ENCODE data around the gene BTNL2.
"Not testable (repeated sequence)": the region's sequence is repeated elsewhere in the genome, so short reads cannot be mapped to it uniquely, and the experiment has no call there.

The BTNL2 gene

GRCh38 chr6:32369660-32370059 is 37.3 kb downstream of the BTNL2 start:
- TF ChIP-seq CTCF (conservative IDR thresholded peaks at IDR 0.05; ENCODE audit: low read length): no peak
- H3K4me3 ChIP-seq (ENCODE audit: low read length): no peak overlapping the region
- DNase-seq (ENCODE audit: low read depth): peak; percentile 82

- DNase-seq (ENCODE audit: low read depth): no peak
- no peak for TF ChIP-seq CTCF (conservative IDR thresholded peaks at IDR 0.05; ENCODE audit: low read length)
Observed at GRCh38 chr6:32367644-32368043, 39.3 kb downstream of the BTNL2 start.

GRCh38 chr6:32359225-32359624 is 47.8 kb downstream of the BTNL2 start:
- not testable (repeated sequence) for DNase-seq (ENCODE audit: low read depth); H3K4me3 ChIP-seq (ENCODE audit: low read length)

More at GRCh38 chr6:32367644-32368043, 39.3 kb downstream of the BTNL2 start:
- no peak overlapping the region for H3K4me3 ChIP-seq (ENCODE audit: low read length)

- not testable (repeated sequence) for DNase-seq (ENCODE audit: low read depth); H3K4me3 ChIP-seq (ENCODE audit: low read length)
Observed at GRCh38 chr6:32358548-32358947, 48.4 kb downstream of the BTNL2 start.

GRCh38 chr6:32355018-32355417 is 52.0 kb downstream of the BTNL2 start:
- no peak for DNase-seq (ENCODE audit: low read depth)
- H3K4me3 ChIP-seq (ENCODE audit: low read length): no peak overlapping the region
- TF ChIP-seq CTCF (conservative IDR thresholded peaks at IDR 0.05; ENCODE audit: low read length): no peak

- DNase-seq (ENCODE audit: low read depth): no peak
- no peak overlapping the region for H3K4me3 ChIP-seq (ENCODE audit: low read length)
- no peak for TF ChIP-seq CTCF (conservative IDR thresholded peaks at IDR 0.05; ENCODE audit: low read length)
Observed at GRCh38 chr6:32353348-32353747, 53.6 kb downstream of the BTNL2 start.
